HG03039 (cell line): ENCODE measurements around the gene RPS6KA2.
"Not testable (repeated sequence)": the region's sequence is repeated elsewhere in the genome, so short reads cannot be mapped to it uniquely, and the experiment has no call there.

Source experiments
- ATAC-seq: cut with Tn5 transposase; IDR thresholded peaks from one replicate; pipeline ENCODE4 v1.9.1; 2021; ENCODE audit warnings: mild to moderate bottlenecking, moderate library complexity; ENCODE audit not compliant: unreplicated experiment

RPS6KA2 gene

GRCh38 chr6:166386111-166386510, 240.9 kb downstream of the RPS6KA2 start:
- ATAC-seq = no peak

- not testable (repeated sequence) for ATAC-seq
Observed at GRCh38 chr6:166383802-166384363, 243.2 kb downstream of the RPS6KA2 start.

- peak; percentile 85 for ATAC-seq
Observed at GRCh38 chr6:166382933-166383801, 243.9 kb downstream of the RPS6KA2 start, which contains the start of gene MPC1. MPC1 (minus strand) TSS chr6:166382940; CDS start chr6:166382876, 64 bp downstream.

GRCh38 chr6:166382500-166382932, 244.5 kb downstream of the RPS6KA2 start:
- peak; percentile 7 for ATAC-seq

GRCh38 chr6:166381733-166382499, 245.1 kb downstream of the RPS6KA2 start:
- ATAC-seq = peak; percentile 44

- no peak for ATAC-seq
Observed at GRCh38 chr6:166381381-166381732, 245.7 kb downstream of the RPS6KA2 start.

- no peak for ATAC-seq
Observed at GRCh38 chr6:166379800-166380199, 247.3 kb downstream of the RPS6KA2 start.

GRCh38 chr6:166379103-166379586, 247.9 kb downstream of the RPS6KA2 start:
- no peak for ATAC-seq

- no peak for ATAC-seq
Observed at GRCh38 chr6:166377721-166378120, 249.3 kb downstream of the RPS6KA2 start.

- ATAC-seq = no peak
Observed at GRCh38 chr6:166375013-166375412, 252.0 kb downstream of the RPS6KA2 start.

GRCh38 chr6:166370489-166370888, 256.6 kb downstream of the RPS6KA2 start:
- ATAC-seq = no peak

GRCh38 chr6:166369782-166370181, 257.3 kb downstream of the RPS6KA2 start:
- ATAC-seq = no peak

GRCh38 chr6:166366921-166367320, 260.1 kb downstream of the RPS6KA2 start:
- no peak for ATAC-seq

GRCh38 chr6:166365806-166366205, 261.2 kb downstream of the RPS6KA2 start:
- ATAC-seq = no peak

GRCh38 chr6:166365221-166365620, 261.8 kb downstream of the RPS6KA2 start:
- no peak for ATAC-seq

GRCh38 chr6:166364456-166364855, 262.6 kb downstream of the RPS6KA2 start:
- no peak for ATAC-seq

- ATAC-seq = not testable (repeated sequence)
Observed at GRCh38 chr6:166362427-166362826, 264.6 kb downstream of the RPS6KA2 start.

- no peak for ATAC-seq
Observed at GRCh38 chr6:166361077-166361429, 266.0 kb downstream of the RPS6KA2 start.

GRCh38 chr6:166360243-166361076, 266.6 kb downstream of the RPS6KA2 start:
- ATAC-seq = no peak
